ENCODE measurements around the gene SERPINA6. TPM values are rescaled to one million over a fixed set of nuclear protein-coding genes. Genes with fewer than 3 reads are reported as not detected.

The SERPINA6 gene
- total and polyA plus RNA-seq, 8 donors, result 0.08 to 0.28 (median 0.14) TPM; not detected in 4

GRCh38 chr14:94338023-94338422 lies 14.9 kb upstream of the SERPINA6 start:
- H3K27me3 ChIP-seq, result no peaks in the 10 kb centered on the region
- peaks cover 4 to 14% of the 10 kb centered on the region in 2 donors for H3K4me1 ChIP-seq
- TF ChIP-seq, protein P1, sequence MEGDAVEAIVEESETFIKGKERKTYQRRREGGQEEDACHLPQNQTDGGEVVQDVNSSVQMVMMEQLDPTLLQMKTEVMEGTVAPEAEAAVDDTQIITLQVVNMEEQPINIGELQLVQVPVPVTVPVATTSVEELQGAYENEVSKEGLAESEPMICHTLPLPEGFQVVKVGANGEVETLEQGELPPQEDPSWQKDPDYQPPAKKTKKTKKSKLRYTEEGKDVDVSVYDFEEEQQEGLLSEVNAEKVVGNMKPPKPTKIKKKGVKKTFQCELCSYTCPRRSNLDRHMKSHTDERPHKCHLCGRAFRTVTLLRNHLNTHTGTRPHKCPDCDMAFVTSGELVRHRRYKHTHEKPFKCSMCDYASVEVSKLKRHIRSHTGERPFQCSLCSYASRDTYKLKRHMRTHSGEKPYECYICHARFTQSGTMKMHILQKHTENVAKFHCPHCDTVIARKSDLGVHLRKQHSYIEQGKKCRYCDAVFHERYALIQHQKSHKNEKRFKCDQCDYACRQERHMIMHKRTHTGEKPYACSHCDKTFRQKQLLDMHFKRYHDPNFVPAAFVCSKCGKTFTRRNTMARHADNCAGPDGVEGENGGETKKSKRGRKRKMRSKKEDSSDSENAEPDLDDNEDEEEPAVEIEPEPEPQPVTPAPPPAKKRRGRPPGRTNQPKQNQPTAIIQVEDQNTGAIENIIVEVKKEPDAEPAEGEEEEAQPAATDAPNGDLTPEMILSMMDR (IDR thresholded peaks at IDR 0.05), result no peak
- intact Hi-C loops (cut with DNase I), result no loop called here
- DNase-seq, result no peak
- H3K36me3 ChIP-seq, result no peaks in the 10 kb centered on the region
- no peak overlapping the region for H3K4me3 ChIP-seq
- no peaks in the 10 kb centered on the region for H3K9me3 ChIP-seq
- no peak overlapping the region for H3K27ac ChIP-seq
- no peak for ATAC-seq

- intact Hi-C loops (cut with DNase I), result no loop called here
These were observed 14.1 kb upstream of the SERPINA6 start for GRCh38 chr14:94337274-94337673.

GRCh38 chr14:94334872-94335271 lies 11.7 kb upstream of the SERPINA6 start:
- ATAC-seq (no peak), DNase-seq (no peak)
- Histone ChIP-seq H3K4me3 (no peak overlapping the region), H3K27ac (no peak overlapping the region), H3K36me3 (no peaks in the 10 kb centered on the region), H3K9me3 (no peaks in the 10 kb centered on the region), H3K4me1 (no peaks in the 10 kb centered on the region), H3K27me3 (no peaks in the 10 kb centered on the region)
- intact Hi-C loops (cut with DNase I), result no loop called here
- TF ChIP-seq, protein P1 (IDR thresholded peaks at IDR 0.05), result no peak

More at GRCh38 chr14:94337274-94337673, 14.1 kb upstream of the SERPINA6 start:
- no peak overlapping the region for H3K4me3 ChIP-seq
- ATAC-seq (no peak), DNase-seq (no peak)
- H3K27ac ChIP-seq, result no peak overlapping the region
- no peaks in the 10 kb centered on the region for H3K9me3 ChIP-seq
- H3K4me1 ChIP-seq, result peaks cover 0 to 8% of the 10 kb centered on the region in 2 donors
- H3K36me3 ChIP-seq, result no peaks in the 10 kb centered on the region
- TF ChIP-seq, protein P1 (IDR thresholded peaks at IDR 0.05), result no peak
- H3K27me3 ChIP-seq, result no peaks in the 10 kb centered on the region

GRCh38 chr14:94332587-94332986 lies 9.5 kb upstream of the SERPINA6 start:
- no peak for ATAC-seq
- no peak overlapping the region for H3K4me3 ChIP-seq
- H3K27me3 ChIP-seq, result no peaks in the 10 kb centered on the region
- no peak for DNase-seq
- no peak overlapping the region for H3K27ac ChIP-seq
- intact Hi-C loops (cut with DNase I), result no loop called here
- H3K36me3 ChIP-seq, result no peaks in the 10 kb centered on the region
- H3K9me3 ChIP-seq, result no peaks in the 10 kb centered on the region
- TF ChIP-seq, protein P1 (IDR thresholded peaks at IDR 0.05), result no peak
- H3K4me1 ChIP-seq, result no peaks in the 10 kb centered on the region

- Histone ChIP-seq H3K9me3 (no peaks in the 10 kb centered on the region), H3K4me1 (no peaks in the 10 kb centered on the region), H3K27me3 (no peaks in the 10 kb centered on the region), H3K36me3 (no peaks in the 10 kb centered on the region), H3K4me3 (no peak overlapping the region), H3K27ac (no peak overlapping the region)
- TF ChIP-seq, protein P1 (IDR thresholded peaks at IDR 0.05), result no peak
- no peak for DNase-seq
- intact Hi-C loops (cut with DNase I), result no loop called here
- ATAC-seq, result no peak
These were observed 9.0 kb upstream of the SERPINA6 start for GRCh38 chr14:94332063-94332583.
